Measurements from ENCODE around the gene SPOUT1. TPM values are rescaled to one million over a fixed set of nuclear protein-coding genes. Genes with fewer than 3 reads are reported as not detected.
"Not testable (repeated sequence)": the region's sequence is repeated elsewhere in the genome, so short reads cannot be mapped to it uniquely, and the experiment has no call there.

The SPOUT1 gene
- total and polyA plus RNA-seq, 2 donors: 24.3 to 48.5 TPM

DNA sequence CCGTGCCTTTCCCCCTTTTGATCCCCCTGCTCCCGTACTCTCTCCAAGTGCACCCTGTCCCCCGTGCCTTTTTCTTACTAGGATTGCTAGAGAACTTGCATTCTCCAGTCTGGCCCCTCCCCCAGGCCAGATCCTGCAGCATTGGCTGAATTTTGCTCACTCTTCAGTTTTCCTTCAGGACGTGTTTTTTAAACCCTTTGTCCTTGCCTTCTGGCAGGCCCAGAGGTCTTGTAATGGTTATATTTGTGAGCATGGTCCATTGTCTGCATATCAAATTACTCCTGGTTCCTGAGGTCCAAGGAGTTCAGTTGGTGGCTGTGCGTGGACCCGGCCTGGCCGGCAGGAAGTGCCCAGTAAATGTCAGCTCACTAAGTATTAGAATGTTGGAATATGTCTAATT, 41.9 kb downstream of the SPOUT1 start:
- DNase-seq (ENCODE audit: low read depth in 6 of 9, low spot score in 9 of 9): peak in 1 of 9 donors; percentile 12
- Histone ChIP-seq H3K36me3 (ENCODE audit: control insufficient read depth in 2 of 2, insufficient read depth in 2 of 2, low read length in 1 of 2) (peaks cover 24 to 27% of the 10 kb centered on the region in 2 donors), H3K4me3 (ENCODE audit: low read length in 2 of 2) (peak overlapping the region; percentile 88 to 97), H3K9me3 (ENCODE audit: control insufficient read depth in 2 of 2, insufficient read depth in 1 of 2, low read length in 1 of 2) (peaks cover 0 to 3% of the 10 kb centered on the region in 2 donors), H3K4me1 (ENCODE audit: control insufficient read depth in 2 of 2, insufficient read depth in 2 of 2, low read length in 2 of 2) (peaks cover 8 to 18% of the 10 kb centered on the region in 2 donors), H3K27ac (ENCODE audit: low read depth in 1 of 2, low read length in 1 of 2) (peak overlapping the region; percentile 82 to 84), H3K27me3 (ENCODE audit: control insufficient read depth in 2 of 2, insufficient read depth in 1 of 2, low read length in 1 of 2) (no peaks in the 10 kb centered on the region)
- WGBS: 9% methylated on average over 7 of the region's 7 CpGs

DNA sequence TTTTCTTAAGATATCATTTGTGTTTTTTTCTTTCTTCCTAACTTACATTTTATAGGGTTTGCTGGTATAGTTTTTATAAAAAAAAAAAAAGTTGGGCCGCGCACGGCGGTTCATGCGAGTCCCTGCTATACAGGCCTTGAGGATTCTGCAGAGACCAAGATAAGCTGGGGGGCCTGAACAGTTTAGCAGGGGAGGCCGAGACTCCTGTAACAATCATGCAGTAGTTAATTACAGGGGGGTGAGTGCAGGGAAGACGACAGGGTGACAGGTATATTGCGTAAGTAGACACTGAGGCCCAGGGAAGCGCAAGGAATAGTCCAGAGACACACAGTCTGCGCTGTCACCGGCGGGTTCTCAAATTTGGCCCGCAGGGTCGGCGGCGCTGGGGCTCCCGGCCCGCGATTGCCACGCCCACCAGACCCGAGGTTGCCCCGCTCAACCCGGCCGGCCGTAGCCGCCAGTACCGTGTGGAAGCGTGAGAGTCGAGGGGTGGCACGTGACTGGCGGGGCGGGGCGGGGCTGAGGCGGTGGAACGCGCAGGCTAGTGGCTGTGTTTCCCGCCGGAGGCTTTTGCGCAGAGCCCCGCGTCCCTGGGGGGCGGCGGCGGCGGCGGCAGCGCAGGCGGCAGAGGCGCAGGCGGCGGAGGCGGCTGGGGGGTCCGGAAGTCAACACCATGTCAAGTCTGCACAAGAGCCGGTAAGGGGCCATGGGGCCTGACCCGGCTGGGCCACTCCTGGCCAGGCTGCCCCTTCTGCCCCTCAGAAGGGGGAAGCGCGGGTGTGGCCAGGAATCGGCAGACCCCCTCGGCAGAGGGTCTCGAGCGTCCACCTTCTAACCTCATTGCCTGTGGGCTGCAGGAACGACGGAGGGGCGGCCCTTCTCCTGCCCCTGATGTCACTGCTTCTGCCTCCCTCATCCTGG, 42.7 kb downstream of the SPOUT1 start, which contains the start of gene TBC1D13:
Gene TBC1D13 (plus strand): TSS at position 573 of the 921 bp plus-strand sequence. CDS start 101 bp downstream, at position 674.
- peaks cover 8 to 18% of the 10 kb centered on the region in 2 donors for H3K4me1 ChIP-seq (ENCODE audit: control insufficient read depth in 2 of 2, insufficient read depth in 2 of 2, low read length in 2 of 2)
- 9% methylated on average over 64 of the region's 64 CpGs for WGBS
- no peaks in the 10 kb centered on the region for H3K27me3 ChIP-seq (ENCODE audit: control insufficient read depth in 2 of 2, insufficient read depth in 1 of 2, low read length in 1 of 2)
- DNase-seq (ENCODE audit: low read depth in 6 of 9, low spot score in 9 of 9): peak; percentile 39 to 91 (median 76)
- H3K36me3 ChIP-seq (ENCODE audit: control insufficient read depth in 2 of 2, insufficient read depth in 2 of 2, low read length in 1 of 2): peaks cover 17 to 21% of the 10 kb centered on the region in 2 donors
- H3K27ac ChIP-seq (ENCODE audit: low read depth in 1 of 2, low read length in 1 of 2): peak within 1 kb of the TSS; percentile 82 to 85
- peak within 1 kb of the TSS; percentile 88 to 97 for H3K4me3 ChIP-seq (ENCODE audit: low read length in 2 of 2)
- H3K9me3 ChIP-seq (ENCODE audit: control insufficient read depth in 2 of 2, insufficient read depth in 1 of 2, low read length in 1 of 2): peaks cover 0 to 3% of the 10 kb centered on the region in 2 donors

DNA sequence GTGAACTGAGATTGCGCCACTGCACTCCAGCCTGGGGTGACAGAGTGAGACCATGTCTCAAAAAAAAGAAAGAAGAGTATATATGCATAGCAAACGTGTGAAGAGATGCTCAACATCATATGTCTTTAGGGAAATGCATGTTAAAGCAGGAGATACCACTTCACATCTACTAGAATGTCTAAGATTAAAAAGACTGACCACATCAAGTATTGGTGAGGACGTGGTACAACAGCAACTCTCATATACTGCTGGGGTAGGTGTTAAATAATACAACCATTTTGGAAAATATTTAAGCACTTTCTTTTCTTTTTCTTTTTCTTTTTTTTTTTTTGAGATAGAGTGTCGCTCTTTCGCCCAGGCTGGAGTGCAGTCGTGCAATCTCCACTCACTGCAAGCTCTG, 44.2 kb downstream of the SPOUT1 start:
- H3K4me3 ChIP-seq (ENCODE audit: low read length in 2 of 2): no peak overlapping the region
- peaks cover 8 to 18% of the 10 kb centered on the region in 2 donors for H3K4me1 ChIP-seq (ENCODE audit: control insufficient read depth in 2 of 2, insufficient read depth in 2 of 2, low read length in 2 of 2)
- H3K36me3 ChIP-seq (ENCODE audit: control insufficient read depth in 2 of 2, insufficient read depth in 2 of 2, low read length in 1 of 2): peaks cover 1 to 6% of the 10 kb centered on the region in 2 donors
- no peak for DNase-seq (ENCODE audit: low read depth in 6 of 9, low spot score in 9 of 9)
- no peaks in the 10 kb centered on the region for H3K27me3 ChIP-seq (ENCODE audit: control insufficient read depth in 2 of 2, insufficient read depth in 1 of 2, low read length in 1 of 2)
- H3K27ac ChIP-seq (ENCODE audit: low read depth in 1 of 2, low read length in 1 of 2): no peak overlapping the region
- H3K9me3 ChIP-seq (ENCODE audit: control insufficient read depth in 2 of 2, insufficient read depth in 1 of 2, low read length in 1 of 2): peaks cover 0 to 5% of the 10 kb centered on the region in 2 donors
- WGBS: 98% methylated on average over 6 of the region's 6 CpGs

DNA sequence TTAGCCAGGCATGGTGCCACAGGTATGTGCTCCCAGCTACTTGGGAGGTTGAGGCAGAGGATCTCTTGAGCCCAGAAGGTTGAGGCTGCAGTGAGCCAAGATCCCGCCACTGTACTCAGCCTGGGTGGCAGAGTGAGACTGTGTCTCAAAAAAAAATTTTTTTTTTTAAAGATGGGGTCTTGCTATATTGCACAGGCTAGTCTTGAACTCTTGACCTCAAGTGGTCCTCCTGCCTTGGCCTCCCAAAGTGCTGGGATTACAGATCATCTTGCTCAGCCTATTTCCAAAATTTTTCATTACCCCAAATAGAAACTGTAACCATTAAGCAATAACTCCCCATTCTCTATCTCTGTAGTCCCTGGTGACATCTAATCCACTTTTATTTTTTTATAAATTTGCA, 46.9 kb downstream of the SPOUT1 start:
- WGBS: 89% methylated on average over 1 of the region's 1 CpG
- peaks cover 3 to 9% of the 10 kb centered on the region in 2 donors for H3K4me1 ChIP-seq (ENCODE audit: control insufficient read depth in 2 of 2, insufficient read depth in 2 of 2, low read length in 2 of 2)
- H3K36me3 ChIP-seq (ENCODE audit: control insufficient read depth in 2 of 2, insufficient read depth in 2 of 2, low read length in 1 of 2): no peaks in the 10 kb centered on the region
- H3K9me3 ChIP-seq (ENCODE audit: control insufficient read depth in 2 of 2, insufficient read depth in 1 of 2, low read length in 1 of 2): peaks cover 0 to 5% of the 10 kb centered on the region in 2 donors
- H3K4me3 ChIP-seq (ENCODE audit: low read length in 2 of 2): no peak overlapping the region
- no peak overlapping the region for H3K27ac ChIP-seq (ENCODE audit: low read depth in 1 of 2, low read length in 1 of 2)
- DNase-seq (ENCODE audit: low read depth in 6 of 9, low spot score in 9 of 9): no peak
- H3K27me3 ChIP-seq (ENCODE audit: control insufficient read depth in 2 of 2, insufficient read depth in 1 of 2, low read length in 1 of 2): no peaks in the 10 kb centered on the region

GRCh38 chr9:128781187-128782070, 48.2 kb downstream of the SPOUT1 start:
- Histone ChIP-seq H3K36me3 (ENCODE audit: control insufficient read depth in 2 of 2, insufficient read depth in 2 of 2, low read length in 1 of 2) (no peaks in the 10 kb centered on the region), H3K27ac (ENCODE audit: low read depth in 1 of 2, low read length in 1 of 2) (no peak overlapping the region)

DNA sequence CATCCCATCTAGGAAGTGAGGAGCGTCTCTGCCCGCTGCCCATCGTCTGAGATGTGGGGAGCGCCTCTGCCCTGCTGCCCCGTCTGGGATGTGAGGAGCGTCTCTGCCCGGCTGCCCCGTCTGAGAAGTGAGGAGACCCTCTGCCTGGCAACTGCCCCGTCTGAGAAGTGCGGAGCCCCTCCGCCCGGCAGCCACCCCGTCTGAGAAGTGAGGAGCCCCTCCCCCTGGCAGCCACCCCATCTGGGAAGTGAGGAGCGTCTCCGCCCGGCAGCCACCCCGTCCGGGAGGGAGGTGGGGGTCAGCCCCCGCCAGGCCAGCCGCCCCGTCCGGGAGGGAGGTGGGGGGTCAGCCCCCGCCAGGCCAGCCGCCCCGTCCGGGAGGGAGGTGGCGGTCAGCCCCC, 49.5 kb downstream of the SPOUT1 start:
- not testable (repeated sequence) for H3K27me3 ChIP-seq (ENCODE audit: control insufficient read depth in 2 of 2, insufficient read depth in 1 of 2, low read length in 1 of 2); H3K4me1 ChIP-seq (ENCODE audit: control insufficient read depth in 2 of 2, insufficient read depth in 2 of 2, low read length in 2 of 2); H3K36me3 ChIP-seq (ENCODE audit: control insufficient read depth in 2 of 2, insufficient read depth in 2 of 2, low read length in 1 of 2); DNase-seq (ENCODE audit: low read depth in 6 of 9, low spot score in 9 of 9); H3K4me3 ChIP-seq (ENCODE audit: low read length in 2 of 2); H3K27ac ChIP-seq (ENCODE audit: low read depth in 1 of 2, low read length in 1 of 2)
- WGBS: 97% methylated on average over 23 of the region's 27 CpGs
- H3K9me3 ChIP-seq (ENCODE audit: control insufficient read depth in 2 of 2, insufficient read depth in 1 of 2, low read length in 1 of 2): peaks cover 0 to 17% of the 10 kb centered on the region in 2 donors

More at GRCh38 chr9:128781187-128782070, 48.2 kb downstream of the SPOUT1 start:
- 82% methylated on average over 7 of the region's 7 CpGs for WGBS
- no peak overlapping the region for H3K4me3 ChIP-seq (ENCODE audit: low read length in 2 of 2)
- DNase-seq (ENCODE audit: low read depth in 6 of 9, low spot score in 9 of 9): no peak
- peaks cover 0 to 3% of the 10 kb centered on the region in 2 donors for H3K4me1 ChIP-seq (ENCODE audit: control insufficient read depth in 2 of 2, insufficient read depth in 2 of 2, low read length in 2 of 2)
- H3K27me3 ChIP-seq (ENCODE audit: control insufficient read depth in 2 of 2, insufficient read depth in 1 of 2, low read length in 1 of 2): no peaks in the 10 kb centered on the region
- H3K9me3 ChIP-seq (ENCODE audit: control insufficient read depth in 2 of 2, insufficient read depth in 1 of 2, low read length in 1 of 2): peaks cover 0 to 6% of the 10 kb centered on the region in 2 donors

DNA sequence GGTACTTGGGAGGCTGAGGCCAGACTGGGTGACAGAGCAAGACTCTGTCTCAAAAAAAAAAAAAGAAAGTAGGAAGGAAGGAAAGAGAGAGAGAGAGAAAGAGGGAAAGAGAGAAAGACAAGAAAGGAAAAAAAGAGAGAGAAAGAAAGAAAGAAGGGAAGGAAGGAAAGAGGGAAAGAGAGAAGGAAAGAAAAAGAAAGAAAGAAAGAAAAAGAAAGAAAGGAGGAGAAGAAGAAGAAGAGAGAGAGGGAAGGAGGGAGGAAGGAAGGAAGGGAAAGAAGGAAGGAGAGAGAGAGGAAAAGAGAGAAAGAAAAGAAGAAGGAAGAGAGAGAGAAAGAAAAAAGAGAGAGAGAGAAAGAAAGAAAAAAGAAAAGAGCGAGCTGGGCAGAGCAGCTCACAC, 54.8 kb downstream of the SPOUT1 start:
- no peak for DNase-seq (ENCODE audit: low read depth in 6 of 9, low spot score in 9 of 9)
- H3K36me3 ChIP-seq (ENCODE audit: control insufficient read depth in 2 of 2, insufficient read depth in 2 of 2, low read length in 1 of 2): no peaks in the 10 kb centered on the region
- H3K4me1 ChIP-seq (ENCODE audit: control insufficient read depth in 2 of 2, insufficient read depth in 2 of 2, low read length in 2 of 2): peaks cover 11 to 15% of the 10 kb centered on the region in 2 donors
- 86% methylated on average over 1 of the region's 1 CpG for WGBS
- no peak overlapping the region for H3K4me3 ChIP-seq (ENCODE audit: low read length in 2 of 2)
- no peak overlapping the region for H3K27ac ChIP-seq (ENCODE audit: low read depth in 1 of 2, low read length in 1 of 2)
- H3K9me3 ChIP-seq (ENCODE audit: control insufficient read depth in 2 of 2, insufficient read depth in 1 of 2, low read length in 1 of 2): peaks cover 0 to 11% of the 10 kb centered on the region in 2 donors
- H3K27me3 ChIP-seq (ENCODE audit: control insufficient read depth in 2 of 2, insufficient read depth in 1 of 2, low read length in 1 of 2): no peaks in the 10 kb centered on the region

GRCh38 chr9:128773049-128773448, 56.5 kb downstream of the SPOUT1 start:
- H3K27ac ChIP-seq (ENCODE audit: low read depth in 1 of 2, low read length in 1 of 2): no peak overlapping the region
- DNase-seq (ENCODE audit: low read depth in 6 of 9, low spot score in 9 of 9): no peak
- peaks cover 0 to 1% of the 10 kb centered on the region in 2 donors for H3K36me3 ChIP-seq (ENCODE audit: control insufficient read depth in 2 of 2, insufficient read depth in 2 of 2, low read length in 1 of 2)
- peaks cover 0 to 11% of the 10 kb centered on the region in 2 donors for H3K9me3 ChIP-seq (ENCODE audit: control insufficient read depth in 2 of 2, insufficient read depth in 1 of 2, low read length in 1 of 2)
- H3K27me3 ChIP-seq (ENCODE audit: control insufficient read depth in 2 of 2, insufficient read depth in 1 of 2, low read length in 1 of 2): no peaks in the 10 kb centered on the region
- 98% methylated on average over 5 of the region's 5 CpGs for WGBS
- H3K4me3 ChIP-seq (ENCODE audit: low read length in 2 of 2): no peak overlapping the region
- peaks cover 11 to 15% of the 10 kb centered on the region in 2 donors for H3K4me1 ChIP-seq (ENCODE audit: control insufficient read depth in 2 of 2, insufficient read depth in 2 of 2, low read length in 2 of 2)

All from thymus (tissue), 11 donors.